ENCODE measurements around the gene PKN1. TPM values are rescaled to one million over a fixed set of nuclear protein-coding genes. Genes with fewer than 3 reads are reported as not detected.

PKN1 gene
- total RNA-seq, 2 donors from 2014 or later: 54.3 to 255 TPM

DNA sequence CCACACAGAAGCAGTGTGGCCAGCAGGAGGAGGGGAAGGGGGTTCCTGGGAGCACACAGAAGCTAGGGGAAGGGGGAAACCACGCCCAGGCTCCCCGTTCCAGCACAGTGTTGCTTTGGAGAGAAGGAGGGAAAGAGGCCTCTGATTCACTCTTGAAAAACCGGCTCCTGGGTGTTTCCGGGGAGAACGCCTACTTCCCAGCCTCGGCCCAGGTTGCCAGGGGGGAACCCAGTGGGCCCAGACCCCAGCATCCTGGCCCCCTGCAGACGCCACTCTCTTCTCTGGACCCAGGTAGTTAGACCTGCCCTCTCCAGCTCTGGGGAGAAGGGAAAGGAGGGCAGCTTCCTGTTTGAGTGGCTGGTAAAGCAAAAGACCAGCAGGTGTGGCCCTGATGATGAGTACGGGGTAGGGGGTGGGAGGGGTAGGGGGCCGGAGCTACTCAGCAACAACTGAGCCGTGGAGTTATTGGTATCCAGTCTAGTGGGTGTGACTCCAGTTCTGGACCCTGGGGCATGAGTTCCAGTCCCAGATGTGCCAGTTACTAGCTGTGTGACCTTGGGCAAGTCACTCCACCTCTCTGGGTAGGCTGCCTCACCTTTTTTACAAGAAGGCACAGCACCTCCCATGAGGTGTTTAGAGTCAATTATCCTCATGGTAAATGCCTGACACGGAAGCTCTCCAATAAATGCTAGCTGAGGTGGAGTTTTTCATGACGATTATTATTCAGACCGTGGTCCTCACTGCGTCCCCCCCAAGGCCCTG, 62.0 kb downstream of the PKN1 start:
- Histone ChIP-seq H3K9me3 (no peaks in the 10 kb centered on the region), H3K4me3 (peak overlapping the region; percentile 67 to 86), H3K4me1 (replicated peaks) (peaks cover 11% of the 10 kb centered on the region), H3K36me3 (no peaks in the 10 kb centered on the region), H3K27me3 (replicated peaks; ENCODE audit: insufficient read depth) (no peaks in the 10 kb centered on the region), H3K27ac (peak overlapping the region; percentile 70 to 81)
- TF ChIP-seq POLR2AphosphoS5 (IDR thresholded peaks at IDR 0.05): no peak
- TF ChIP-seq POLR2A (IDR thresholded peaks at IDR 0.05): peak; percentile 19
- WGBS: 13% methylated on average over 14 of the region's 14 CpGs
- intact Hi-C loops (cut with DNase I): no loop called here
- DNase-seq (ENCODE audit: low spot score): no peak

GRCh38 chr19:14495672-14496028, 62.5 kb downstream of the PKN1 start:
- peak overlapping the region; percentile 67 to 86 for H3K4me3 ChIP-seq
- intact Hi-C loops (cut with DNase I): no loop called here
- no peak for DNase-seq (ENCODE audit: low spot score)
- H3K9me3 ChIP-seq: no peaks in the 10 kb centered on the region
- H3K27ac ChIP-seq: peak overlapping the region; percentile 70 to 81
- WGBS: 2% methylated on average over 19 of the region's 28 CpGs
- no peak for TF ChIP-seq POLR2AphosphoS5 (IDR thresholded peaks at IDR 0.05)
- TF ChIP-seq POLR2A (IDR thresholded peaks at IDR 0.05): no peak
- no peak for TF ChIP-seq CTCF (IDR thresholded peaks at IDR 0.05)
- H3K27me3 ChIP-seq (replicated peaks; ENCODE audit: insufficient read depth): no peaks in the 10 kb centered on the region
- peaks cover 11% of the 10 kb centered on the region for H3K4me1 ChIP-seq (replicated peaks)
- H3K36me3 ChIP-seq: no peaks in the 10 kb centered on the region

DNA sequence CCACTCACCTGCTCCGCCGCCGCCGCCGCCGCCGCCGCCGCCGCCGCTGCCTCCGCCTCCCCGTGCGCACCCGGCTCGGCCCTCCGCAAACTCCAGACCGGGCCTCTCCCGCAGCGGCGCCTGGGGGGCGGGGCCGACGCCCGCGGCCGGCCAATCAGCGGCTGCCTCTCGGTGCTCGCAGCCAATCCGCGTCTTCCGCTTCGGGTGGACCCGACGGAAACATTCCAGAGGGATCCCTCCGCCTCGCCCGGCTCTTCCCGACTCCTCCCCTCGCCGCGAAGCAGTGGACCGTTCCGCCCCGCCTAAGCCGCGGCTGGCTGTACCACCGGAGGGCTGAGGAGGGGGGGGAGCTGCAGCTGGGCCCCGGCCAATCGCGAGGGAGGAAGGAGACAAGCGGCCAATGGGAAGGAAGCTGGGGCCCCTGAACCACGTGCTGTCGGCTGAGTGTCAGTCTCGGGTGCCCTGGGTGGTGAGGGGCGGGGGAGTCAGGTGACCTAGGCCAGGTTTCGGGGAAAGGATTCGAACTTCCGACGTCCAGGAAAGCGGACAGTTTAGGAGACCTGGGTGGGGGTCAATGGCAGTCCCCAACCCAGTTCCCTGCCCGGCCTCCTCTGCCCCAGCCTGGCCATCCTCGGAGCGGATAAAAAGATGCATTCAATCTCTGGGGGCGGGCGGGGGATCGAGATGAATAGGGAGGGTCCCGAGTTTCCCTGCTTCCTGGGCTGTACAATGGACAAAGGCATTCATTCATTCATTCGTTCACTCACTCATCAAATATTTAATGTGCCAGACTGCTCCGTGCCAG, 63.1 kb downstream of the PKN1 start, which contains the start of gene GIPC1:
Gene GIPC1 (minus strand): TSS at position 99 of the 805 bp plus-strand sequence. CDS start 13,151 bp downstream, outside the sequence.
- Histone ChIP-seq H3K27ac (peak within 1 kb of the TSS; percentile 70 to 81), H3K4me1 (replicated peaks) (peaks cover 11% of the 10 kb centered on the region), H3K27me3 (replicated peaks; ENCODE audit: insufficient read depth) (no peaks in the 10 kb centered on the region), H3K36me3 (no peaks in the 10 kb centered on the region), H3K4me3 (peak within 1 kb of the TSS; percentile 67 to 86), H3K9me3 (no peaks in the 10 kb centered on the region)
- DNase-seq (ENCODE audit: low spot score): peak; percentile 96
- TF ChIP-seq CTCF (IDR thresholded peaks at IDR 0.05) (no peak), POLR2AphosphoS5 (IDR thresholded peaks at IDR 0.05) (peak; percentile 95), POLR2A (IDR thresholded peaks at IDR 0.05) (peak; percentile 82)
- WGBS: 2% methylated on average over 61 of the region's 71 CpGs
- intact Hi-C loops (cut with DNase I): no loop called here

- no peak for DNase-seq (ENCODE audit: low spot score)
- peak overlapping the region in 1 of 2 donors; percentile 67 for H3K4me3 ChIP-seq
- no peak for TF ChIP-seq CTCF (IDR thresholded peaks at IDR 0.05)
- no peak for TF ChIP-seq POLR2AphosphoS5 (IDR thresholded peaks at IDR 0.05)
- TF ChIP-seq POLR2A (IDR thresholded peaks at IDR 0.05): no peak
- peak overlapping the region; percentile 70 to 81 for H3K27ac ChIP-seq
- no peaks in the 10 kb centered on the region for H3K9me3 ChIP-seq
- intact Hi-C loops (cut with DNase I): no loop called here
- H3K4me1 ChIP-seq (replicated peaks): peaks cover 11% of the 10 kb centered on the region
- H3K36me3 ChIP-seq: no peaks in the 10 kb centered on the region
- WGBS: 20% methylated on average over 7 of the region's 7 CpGs
- H3K27me3 ChIP-seq (replicated peaks; ENCODE audit: insufficient read depth): no peaks in the 10 kb centered on the region
These were observed 63.7 kb downstream of the PKN1 start for GRCh38 chr19:14496834-14497227.

- Histone ChIP-seq H3K36me3 (no peaks in the 10 kb centered on the region), H3K27me3 (replicated peaks; ENCODE audit: insufficient read depth) (no peaks in the 10 kb centered on the region), H3K9me3 (no peaks in the 10 kb centered on the region), H3K27ac (peak overlapping the region; percentile 70 to 81), H3K4me3 (no peak overlapping the region), H3K4me1 (replicated peaks) (peaks cover 11% of the 10 kb centered on the region)
- no peak for DNase-seq (ENCODE audit: low spot score)
- no peak for TF ChIP-seq CTCF (IDR thresholded peaks at IDR 0.05)
- no peak for TF ChIP-seq POLR2A (IDR thresholded peaks at IDR 0.05)
- TF ChIP-seq POLR2AphosphoS5 (IDR thresholded peaks at IDR 0.05): no peak
- intact Hi-C loops (cut with DNase I): no loop called here
- WGBS: 41% methylated on average over 6 of the region's 6 CpGs
These were observed 64.3 kb downstream of the PKN1 start for GRCh38 chr19:14497228-14497921.
